Loucy (cell line): Measurements from ENCODE around the gene OTOR.

ENCODE experiments used
- H2AFZ ChIP-seq: fragments of 200-600 bp; sonication (generic); 2 replicates; pipeline ENCODE4 v1.6.0; 2016; ENCODE audit warnings: antibody characterized with exemption, mild to moderate bottlenecking, low read length, moderate library complexity
- H3F3A ChIP-seq: fragments of 200-600 bp; 2 replicates; pipeline ENCODE4 v1.6.0; 2016; ENCODE audit warnings: antibody characterized with exemption, low read depth, mild to moderate bottlenecking
- H3K27me3 ChIP-seq: fragments of 200-600 bp; sonication (generic); 2 replicates; pipeline ENCODE4 v1.6.1; 2014; ENCODE audit warnings: low read length, mild to moderate bottlenecking; ENCODE audit not compliant: insufficient read depth, poor library complexity, severe bottlenecking
- H3K36me3 ChIP-seq: fragments of 200-600 bp; sonication (generic); 2 replicates; pipeline ENCODE4 v1.6.1; 2016; ENCODE audit warnings: low read length; ENCODE audit not compliant: insufficient read depth
- H3K4me1 ChIP-seq: fragments of 200-600 bp; sonication (generic); 2 replicates; pipeline ENCODE4 v1.5.1; 2014; ENCODE audit warnings: low read length, mild to moderate bottlenecking; ENCODE audit not compliant: insufficient read depth, poor library complexity, severe bottlenecking
- H3K4me2 ChIP-seq: fragments of 200-600 bp; sonication (generic); 2 replicates; pipeline ENCODE4 v1.6.0; 2014; ENCODE audit warnings: antibody characterized with exemption, low read length, low read depth, mild to moderate bottlenecking; ENCODE audit not compliant: poor library complexity, severe bottlenecking
- H3K4me3 ChIP-seq: fragments of 200-600 bp; sonication (generic); 2 replicates; pipeline ENCODE4 v1.5.1; 2014; ENCODE audit warnings: low read length, mild to moderate bottlenecking, mixed read lengths; ENCODE audit not compliant: poor library complexity, severe bottlenecking
- H3K79me2 ChIP-seq: fragments of 200-600 bp; sonication (generic); 2 replicates; pipeline ENCODE4 v1.6.1; 2014; ENCODE audit warnings: low read length; ENCODE audit not compliant: insufficient read depth
- H3K9ac ChIP-seq: fragments of 200-600 bp; sonication (generic); 2 replicates; pipeline ENCODE4 v1.6.0; 2014; ENCODE audit warnings: mild to moderate bottlenecking, low read depth, low read length, moderate library complexity; ENCODE audit not compliant: poor library complexity, severe bottlenecking
- H3K9me2 ChIP-seq: fragments of 200-600 bp; sonication (generic); replicated peaks from 2 replicates; pipeline ENCODE4 v1.6.1; 2016; ENCODE audit warnings: low read depth, low read length, mixed read lengths
- H3K9me3 ChIP-seq: fragments of 200-600 bp; sonication (generic); 2 replicates; pipeline ENCODE4 v1.6.1; 2014; ENCODE audit warnings: mild to moderate bottlenecking, antibody characterized with exemption, low read length, low read depth; ENCODE audit not compliant: insufficient read depth
- H4K20me1 ChIP-seq: fragments of 200-600 bp; sonication (generic); 2 replicates; pipeline ENCODE4 v1.6.0; 2014; ENCODE audit warnings: antibody characterized with exemption, low read length, mild to moderate bottlenecking; ENCODE audit not compliant: insufficient read depth, poor library complexity, severe bottlenecking
- EZH2phosphoT487 ChIP-seq: fragments of 200-600 bp; IDR thresholded peaks from 2 replicates; pipeline ENCODE4 v1.6.1; 2018; ENCODE audit warnings: antibody characterized with exemption, mild to moderate bottlenecking, moderate library complexity, borderline replicate concordance
- TF ChIP-seq, protein P1 (sequence below): fragments of 200-600 bp; sonication (generic); conservative IDR thresholded peaks from 2 replicates; pipeline ENCODE4 v1.5.1; 2014; ENCODE audit warnings: mild to moderate bottlenecking, antibody characterized with exemption, low read length

Gene OTOR

GRCh38 chr20:16764560-16764959, 16.4 kb downstream of the OTOR start:
- no peaks in the 10 kb centered on the region for H4K20me1 ChIP-seq
- H3K4me1 ChIP-seq: no peaks in the 10 kb centered on the region
- H3K79me2 ChIP-seq: no peaks in the 10 kb centered on the region
- no peaks in the 10 kb centered on the region for H3K27me3 ChIP-seq
- no peaks in the 10 kb centered on the region for H3F3A ChIP-seq
- no peak overlapping the region for H3K4me3 ChIP-seq
- no peak overlapping the region for H2AFZ ChIP-seq
- H3K9ac ChIP-seq: no peak overlapping the region
- H3K9me3 ChIP-seq: no peaks in the 10 kb centered on the region
- TF ChIP-seq, protein P1, sequence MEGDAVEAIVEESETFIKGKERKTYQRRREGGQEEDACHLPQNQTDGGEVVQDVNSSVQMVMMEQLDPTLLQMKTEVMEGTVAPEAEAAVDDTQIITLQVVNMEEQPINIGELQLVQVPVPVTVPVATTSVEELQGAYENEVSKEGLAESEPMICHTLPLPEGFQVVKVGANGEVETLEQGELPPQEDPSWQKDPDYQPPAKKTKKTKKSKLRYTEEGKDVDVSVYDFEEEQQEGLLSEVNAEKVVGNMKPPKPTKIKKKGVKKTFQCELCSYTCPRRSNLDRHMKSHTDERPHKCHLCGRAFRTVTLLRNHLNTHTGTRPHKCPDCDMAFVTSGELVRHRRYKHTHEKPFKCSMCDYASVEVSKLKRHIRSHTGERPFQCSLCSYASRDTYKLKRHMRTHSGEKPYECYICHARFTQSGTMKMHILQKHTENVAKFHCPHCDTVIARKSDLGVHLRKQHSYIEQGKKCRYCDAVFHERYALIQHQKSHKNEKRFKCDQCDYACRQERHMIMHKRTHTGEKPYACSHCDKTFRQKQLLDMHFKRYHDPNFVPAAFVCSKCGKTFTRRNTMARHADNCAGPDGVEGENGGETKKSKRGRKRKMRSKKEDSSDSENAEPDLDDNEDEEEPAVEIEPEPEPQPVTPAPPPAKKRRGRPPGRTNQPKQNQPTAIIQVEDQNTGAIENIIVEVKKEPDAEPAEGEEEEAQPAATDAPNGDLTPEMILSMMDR: no peak
- no peak for TF ChIP-seq EZH2phosphoT487
- H3K36me3 ChIP-seq: no peaks in the 10 kb centered on the region
- H3K4me2 ChIP-seq: no peak overlapping the region
- H3K9me2 ChIP-seq: no peaks in the 10 kb centered on the region

- Histone ChIP-seq H3K4me1 (no peaks in the 10 kb centered on the region), H3K9me2 (no peaks in the 10 kb centered on the region), H4K20me1 (no peaks in the 10 kb centered on the region), H3K27me3 (no peaks in the 10 kb centered on the region), H3K36me3 (no peaks in the 10 kb centered on the region), H3K79me2 (no peaks in the 10 kb centered on the region), H3K9me3 (no peaks in the 10 kb centered on the region), H3K4me2 (no peak overlapping the region), H2AFZ (no peak overlapping the region), H3K4me3 (no peak overlapping the region), H3K9ac (no peak overlapping the region), H3F3A (no peaks in the 10 kb centered on the region)
- no peak for TF ChIP-seq EZH2phosphoT487
- TF ChIP-seq, protein P1: no peak
These were observed 23.1 kb downstream of the OTOR start for GRCh38 chr20:16771213-16771612.

GRCh38 chr20:16775961-16776360, 27.8 kb downstream of the OTOR start:
- no peaks in the 10 kb centered on the region for H3F3A ChIP-seq
- H3K9me3 ChIP-seq: no peaks in the 10 kb centered on the region
- no peaks in the 10 kb centered on the region for H3K27me3 ChIP-seq
- H2AFZ ChIP-seq: no peak overlapping the region
- no peaks in the 10 kb centered on the region for H3K79me2 ChIP-seq
- H3K4me1 ChIP-seq: no peaks in the 10 kb centered on the region
- H3K36me3 ChIP-seq: no peaks in the 10 kb centered on the region
- H3K4me2 ChIP-seq: no peak overlapping the region
- no peak overlapping the region for H3K9ac ChIP-seq
- H3K4me3 ChIP-seq: no peak overlapping the region
- H4K20me1 ChIP-seq: no peaks in the 10 kb centered on the region
- TF ChIP-seq, protein P1: no peak
- TF ChIP-seq EZH2phosphoT487: no peak
- H3K9me2 ChIP-seq: no peaks in the 10 kb centered on the region
